OCI-M2 (cell line): Measurements from ENCODE around the gene NPFFR1.

Source experiments
- DNase-seq: peaks from one replicate; lab custom pipeline; 2025; ENCODE audit not compliant: unreplicated experiment; lab: John Stamatoyannopoulos, UW

Gene NPFFR1

DNA sequence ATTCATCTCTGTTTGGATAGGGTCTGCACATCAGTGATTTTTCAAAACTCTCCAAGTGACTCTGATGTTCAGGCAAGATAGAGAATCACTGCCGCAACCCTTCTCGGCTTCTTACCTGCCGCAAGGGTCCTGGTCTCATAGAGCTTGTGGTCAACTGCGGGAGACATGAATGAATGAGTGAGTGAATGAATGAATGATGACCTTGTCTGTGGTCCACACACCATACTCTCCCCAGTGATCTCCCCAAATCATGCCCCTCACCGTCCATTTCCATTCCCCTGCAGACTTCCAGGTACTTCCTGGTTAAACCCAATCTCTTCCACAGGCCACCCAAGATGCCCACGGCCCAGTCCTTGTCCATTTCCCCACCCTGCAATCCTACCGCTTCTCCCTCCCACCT, 5.9 kb upstream of the NPFFR1 start:
- DNase-seq, result no peak

DNA sequence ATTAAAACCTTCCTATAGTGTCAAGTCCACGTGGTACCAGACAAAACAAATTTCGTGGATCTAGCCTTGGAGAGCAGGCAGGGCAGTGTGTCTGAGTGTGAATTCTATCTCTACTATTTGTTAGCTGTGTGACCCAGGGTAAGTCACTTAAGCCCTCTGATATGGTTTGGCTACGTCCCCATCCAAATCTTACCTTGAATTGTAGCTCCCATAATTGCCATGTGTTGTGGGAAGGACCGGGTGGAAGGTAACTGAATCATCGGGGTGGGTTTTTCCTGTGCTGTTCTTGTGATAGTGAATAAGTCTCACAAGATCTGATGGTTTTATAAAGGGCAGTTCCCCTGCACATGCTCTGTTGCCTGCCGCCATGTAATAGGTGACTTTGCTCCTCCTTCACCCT, 2.8 kb upstream of the NPFFR1 start:
- DNase-seq, result no peak

DNA sequence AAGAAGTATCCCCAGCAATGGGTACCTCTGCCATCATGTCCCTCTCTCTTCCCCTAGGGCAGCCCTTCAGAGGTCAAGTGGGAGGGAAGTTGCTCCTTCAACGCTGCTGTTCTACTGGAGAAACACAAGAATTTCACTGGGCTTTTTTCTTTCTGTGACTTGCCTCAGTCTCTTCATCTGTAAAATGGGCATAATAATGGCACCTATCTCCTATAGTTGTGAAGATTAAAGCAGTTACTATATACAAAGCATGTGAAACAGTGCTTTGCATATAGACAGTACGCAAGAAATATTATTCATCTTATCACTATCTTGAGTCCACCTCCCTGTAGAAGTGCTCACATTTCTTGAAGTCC, 1.6 kb upstream of the NPFFR1 start:
- no peak for DNase-seq

DNA sequence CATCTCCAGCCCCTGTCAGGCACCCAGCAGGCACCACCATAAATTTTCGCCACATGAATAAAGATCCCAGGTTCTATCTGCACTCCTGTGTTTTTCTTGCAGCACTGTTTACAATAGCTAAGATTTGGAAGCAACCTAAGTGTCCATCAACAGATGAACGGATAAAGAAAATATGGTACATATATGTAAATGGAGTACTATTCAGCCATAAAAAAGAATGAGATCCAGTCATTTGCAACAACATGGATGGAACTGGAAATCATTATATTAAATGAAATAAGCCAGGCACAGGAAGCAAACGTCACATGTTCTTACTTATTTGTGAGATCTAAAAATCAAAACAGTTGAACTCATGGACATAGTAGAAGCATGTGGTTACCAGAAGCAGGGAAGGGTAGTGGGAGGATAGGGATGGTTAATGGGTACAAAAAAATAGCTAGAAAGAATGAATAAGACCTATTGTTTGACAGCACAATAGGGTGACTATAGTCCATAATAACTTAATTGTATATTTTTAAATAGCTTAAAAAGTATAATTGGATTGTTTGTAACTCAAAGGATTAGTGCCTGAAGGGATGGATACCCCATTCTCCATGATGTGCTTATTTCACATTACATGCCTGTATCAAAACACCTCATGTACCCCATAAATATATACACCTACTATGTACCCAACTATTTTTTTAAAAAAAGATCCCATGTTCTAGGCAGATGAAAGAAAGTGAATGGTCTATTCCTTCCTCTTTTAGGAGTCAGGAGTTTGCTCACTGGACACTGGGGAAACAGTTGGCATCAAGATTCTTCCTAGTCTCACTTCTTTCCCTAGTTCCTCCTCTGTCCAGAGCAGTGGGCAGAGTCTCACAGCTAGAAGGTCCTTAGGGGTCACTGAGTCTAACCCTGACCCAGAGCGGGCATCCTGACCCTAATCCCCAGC, 1.0 kb upstream of the NPFFR1 start:
- DNase-seq, result no peak

DNA sequence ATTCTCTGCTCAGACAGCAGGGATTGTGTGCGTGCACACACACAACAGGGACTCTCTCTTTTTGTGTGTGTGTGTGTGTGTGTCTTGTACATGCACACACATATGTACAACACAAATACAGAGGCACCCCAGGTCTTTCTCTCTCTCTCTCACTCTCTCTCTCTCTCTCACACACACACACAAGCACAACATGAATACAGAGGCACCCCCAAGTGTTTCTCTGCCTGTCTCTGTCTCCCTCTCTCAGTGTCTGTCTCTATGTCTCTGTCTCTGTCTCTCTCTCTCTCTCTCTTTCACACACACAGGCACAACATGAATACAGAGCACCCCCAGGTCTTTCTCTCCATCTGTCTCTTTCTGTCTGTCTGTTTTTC, 746 bp downstream of the NPFFR1 start:
- DNase-seq, result no peak

DNA sequence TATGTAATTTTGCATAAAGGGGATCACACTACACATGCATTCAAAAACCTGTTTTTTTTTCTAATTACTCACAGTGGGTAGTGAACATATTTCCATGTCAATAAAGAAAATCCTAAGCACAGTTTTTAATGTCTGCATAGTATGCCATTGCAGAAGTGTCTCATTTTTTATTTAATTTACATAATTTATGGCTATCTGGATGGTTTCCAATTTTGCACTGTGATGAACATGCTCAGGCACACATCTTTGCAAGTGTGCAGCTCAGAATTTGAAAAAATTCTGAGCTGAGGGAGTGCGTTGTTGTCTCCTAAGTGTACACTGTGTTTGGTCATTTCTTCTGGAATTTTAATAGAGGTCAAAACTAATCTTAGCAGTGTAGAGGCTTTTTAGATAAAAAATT, 2.2 kb downstream of the NPFFR1 start:
- DNase-seq, result no peak

DNA sequence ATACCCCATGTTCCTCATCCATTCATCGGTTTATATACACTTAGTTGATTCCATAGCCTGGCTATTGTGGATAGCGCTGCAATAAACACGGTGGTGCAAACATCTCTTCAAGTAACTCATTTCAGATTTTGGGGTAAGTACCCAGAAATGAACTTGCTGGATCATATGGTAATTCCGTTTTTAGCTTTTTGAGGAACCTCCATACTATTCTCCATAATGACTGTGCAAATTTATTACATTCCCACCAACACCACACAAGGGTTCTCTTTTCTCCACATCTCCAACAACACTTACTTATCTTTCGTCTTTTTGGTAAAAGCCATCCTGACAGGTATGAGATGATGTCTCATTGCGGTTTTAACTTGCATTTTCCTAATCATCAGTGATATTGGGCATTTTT, 3.7 kb downstream of the NPFFR1 start:
- DNase-seq, result no peak

DNA sequence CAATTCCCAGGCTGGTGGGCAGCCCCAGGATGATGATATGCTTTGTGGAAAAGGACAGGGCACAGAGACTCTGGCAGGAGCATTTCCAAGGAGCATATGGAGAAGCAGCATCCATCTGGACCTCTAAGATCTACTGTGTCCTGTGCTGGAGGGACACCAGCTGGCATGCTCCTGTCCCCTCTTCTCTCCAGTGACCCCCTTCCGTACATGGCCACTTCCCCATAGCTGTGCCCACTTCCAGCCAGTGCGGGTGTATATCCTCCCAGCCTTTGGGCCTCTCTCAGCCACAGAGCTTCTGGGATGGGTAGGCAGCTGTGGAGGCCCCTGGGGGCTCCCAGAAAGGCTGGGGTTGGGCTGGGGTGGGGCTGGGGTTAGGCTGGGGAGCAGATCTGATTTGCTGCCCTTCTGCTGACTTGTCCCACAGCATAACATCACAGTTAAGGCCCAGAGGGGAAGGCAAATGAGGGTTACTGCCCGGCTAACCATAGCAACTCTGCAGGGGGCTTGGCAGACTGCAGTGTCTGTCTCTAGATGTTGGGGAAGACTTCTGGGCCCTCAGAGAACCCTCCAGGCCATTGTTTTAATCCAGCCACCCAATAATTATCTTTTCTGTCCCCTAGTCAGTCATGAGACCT, 6.3 kb downstream of the NPFFR1 start:
- DNase-seq, result no peak

DNA sequence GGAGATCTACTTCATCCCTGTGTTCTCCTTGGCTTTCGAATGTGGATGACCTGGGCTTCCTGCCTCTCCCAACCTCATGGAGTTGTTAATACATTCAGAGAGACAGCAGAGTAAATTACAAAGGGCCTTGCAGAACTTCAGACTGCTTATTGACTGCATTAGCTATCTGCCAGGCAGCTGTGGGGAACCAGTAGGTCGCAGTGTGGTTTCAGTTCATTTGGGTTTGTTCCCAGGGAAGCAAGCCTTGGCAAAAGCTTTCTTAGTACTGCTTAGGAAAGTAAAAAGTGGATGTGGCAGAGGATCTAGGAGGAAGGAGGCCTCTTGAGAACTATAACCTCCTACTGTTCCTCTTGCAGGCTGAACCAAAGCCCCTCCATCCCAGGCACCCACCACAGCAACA, 9.2 kb downstream of the NPFFR1 start:
- DNase-seq, result no peak

DNA sequence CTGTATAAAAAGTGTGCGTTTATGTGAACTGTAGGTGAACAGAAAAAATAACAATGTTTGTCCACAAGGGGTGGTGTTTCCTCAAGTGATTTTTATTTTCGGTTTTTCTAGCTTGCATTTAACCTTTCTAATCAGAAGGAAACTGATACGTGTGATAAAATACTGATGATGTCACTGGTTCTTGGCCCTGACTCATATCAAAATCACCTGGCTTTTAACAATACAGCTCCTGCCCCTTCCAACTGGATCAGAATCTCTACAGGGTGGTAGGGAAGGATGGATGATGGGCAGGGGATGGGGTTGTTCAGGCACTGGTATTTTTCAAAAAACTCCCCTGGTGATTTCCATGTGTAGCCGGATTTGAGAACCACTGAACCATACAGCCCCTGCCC, 10.9 kb downstream of the NPFFR1 start:
- no peak for DNase-seq

DNA sequence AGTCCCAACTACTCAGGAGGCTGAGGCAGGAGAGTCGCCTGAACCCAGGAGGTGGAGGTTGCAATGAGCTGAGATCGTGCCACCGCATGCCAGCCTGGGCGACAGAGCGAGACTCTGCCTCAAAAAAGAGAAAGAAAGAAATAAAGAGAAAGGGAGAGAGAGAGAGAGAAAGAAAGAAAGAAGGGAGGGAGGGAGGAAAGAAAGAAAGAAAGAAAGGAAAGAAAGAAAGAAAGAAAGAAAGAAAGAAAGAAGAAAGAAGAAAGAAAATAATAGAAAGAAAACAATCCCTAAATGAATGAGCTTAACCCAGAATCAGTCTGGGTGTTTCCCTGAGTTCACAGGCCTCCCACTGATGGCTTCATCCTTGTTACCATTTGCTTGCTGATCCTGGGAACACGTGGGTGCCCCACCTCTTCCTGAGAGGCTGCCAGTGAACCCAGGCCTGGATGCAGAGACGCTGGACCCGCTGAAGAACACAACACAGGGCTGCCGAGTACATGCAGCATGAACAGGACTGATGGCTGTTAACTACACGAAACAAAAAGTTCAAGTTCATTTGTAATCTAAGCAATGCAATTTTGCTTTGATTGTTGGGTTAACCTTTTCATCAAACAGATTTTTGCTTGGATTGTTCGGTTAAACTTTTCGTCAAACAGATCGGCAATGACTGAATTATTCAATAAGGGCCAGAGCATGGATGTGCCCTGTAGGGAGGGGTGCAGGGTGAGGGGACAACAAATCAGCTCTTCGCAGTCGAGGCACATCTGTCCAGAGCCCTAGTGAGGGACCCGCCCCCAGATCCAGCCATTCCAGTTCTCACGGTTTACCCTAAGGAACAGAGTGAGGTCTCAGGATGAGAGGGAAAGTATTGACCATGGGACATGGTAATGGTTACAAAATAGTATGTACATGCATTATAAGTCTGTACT, 11.5 kb downstream of the NPFFR1 start:
- DNase-seq, result no peak

DNA sequence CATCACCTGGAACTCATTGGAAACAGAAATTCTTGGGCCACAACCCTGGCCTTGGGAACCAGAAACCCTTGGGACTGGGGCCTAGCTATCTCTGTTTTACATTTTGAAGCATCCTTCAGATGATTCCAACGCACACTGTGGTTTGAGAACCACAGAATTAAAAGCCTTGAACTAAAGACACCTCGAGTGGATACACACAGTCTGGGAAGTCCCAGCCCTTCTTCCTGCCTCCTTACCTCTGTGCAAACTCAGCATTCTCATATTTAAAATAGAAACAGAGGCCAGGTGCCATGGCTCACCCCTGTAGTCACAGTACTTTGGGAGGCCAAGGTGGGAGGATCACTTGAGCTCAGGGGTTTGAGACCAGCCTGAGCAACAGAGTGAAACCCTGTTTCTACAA, 12.9 kb downstream of the NPFFR1 start:
- no peak for DNase-seq

DNA sequence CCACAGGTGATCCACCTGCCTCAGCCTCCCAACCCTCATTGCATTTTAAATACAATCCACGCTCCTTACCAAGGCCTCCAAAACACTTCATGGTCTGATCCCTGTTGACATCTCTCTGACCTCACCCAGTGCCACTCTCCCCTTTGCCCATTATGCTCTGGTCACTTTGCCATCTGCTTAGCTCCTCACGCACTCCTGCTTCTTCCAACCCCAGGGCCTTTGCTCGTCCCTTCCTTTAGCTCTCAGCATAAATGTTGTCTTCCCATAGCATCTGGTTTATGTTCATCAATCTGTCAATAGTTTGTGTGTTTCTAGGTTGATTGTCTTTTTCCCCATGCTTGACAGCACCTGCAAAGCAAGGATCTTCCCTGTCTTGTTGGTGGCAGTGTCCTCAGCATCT, 14.1 kb downstream of the NPFFR1 start:
- DNase-seq, result no peak

DNA sequence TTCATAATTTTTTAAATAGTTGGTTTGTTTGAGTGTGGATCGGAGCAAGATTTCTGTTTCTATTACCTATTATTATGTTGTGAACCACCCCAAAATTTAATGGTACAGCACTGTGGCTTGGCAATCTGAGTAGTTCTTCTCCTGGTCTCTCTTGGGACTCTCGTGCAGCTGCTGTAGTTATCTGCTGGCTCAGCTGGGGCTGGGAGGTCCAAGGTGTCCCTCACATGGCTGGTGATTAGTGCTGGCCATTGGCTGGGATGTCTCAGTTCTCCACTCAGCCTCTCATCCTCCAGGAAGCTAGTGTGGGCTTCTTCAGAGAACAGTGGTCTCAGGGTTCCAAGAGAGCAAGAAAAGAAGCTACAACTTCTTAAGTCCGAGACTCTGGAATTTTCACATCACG, 15.4 kb downstream of the NPFFR1 start:
- DNase-seq, result no peak

DNA sequence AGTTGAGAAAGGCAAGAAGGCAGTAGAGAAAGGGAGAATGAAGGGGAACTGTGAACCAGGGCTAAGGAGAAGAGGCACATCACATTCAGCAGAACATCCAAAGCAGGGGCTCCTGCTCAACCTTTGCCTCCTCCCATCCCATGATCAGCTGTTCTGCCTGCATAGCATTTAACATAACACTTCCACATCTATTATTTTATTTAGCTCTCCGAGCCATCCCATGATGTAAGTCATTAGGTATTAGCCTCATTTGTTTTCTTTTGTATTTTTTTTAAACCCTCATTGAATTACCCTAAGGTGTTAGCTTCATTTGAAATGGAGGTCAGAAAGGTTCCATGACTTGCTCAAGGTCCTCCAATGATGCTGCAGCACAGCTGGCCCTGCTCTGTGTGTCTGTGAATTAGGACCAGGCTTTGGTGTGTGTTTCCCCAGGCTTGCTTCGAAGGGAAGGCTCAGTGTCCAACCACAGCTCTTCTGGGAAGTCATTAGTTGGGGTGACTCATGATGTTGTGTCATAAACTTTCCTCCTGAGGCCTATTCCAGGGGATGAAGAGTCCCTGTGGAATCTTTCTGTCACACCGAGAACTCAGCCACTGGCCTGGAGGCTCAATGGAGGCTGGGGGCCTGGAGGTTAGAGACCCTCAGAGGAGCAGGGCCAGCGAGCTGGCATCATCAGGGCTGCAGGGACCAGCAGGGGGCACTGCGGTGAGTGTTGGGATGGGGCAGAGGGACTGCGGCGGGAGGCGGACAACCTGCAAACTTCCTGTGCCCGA, 16.5 kb downstream of the NPFFR1 start:
- no peak for DNase-seq

DNA sequence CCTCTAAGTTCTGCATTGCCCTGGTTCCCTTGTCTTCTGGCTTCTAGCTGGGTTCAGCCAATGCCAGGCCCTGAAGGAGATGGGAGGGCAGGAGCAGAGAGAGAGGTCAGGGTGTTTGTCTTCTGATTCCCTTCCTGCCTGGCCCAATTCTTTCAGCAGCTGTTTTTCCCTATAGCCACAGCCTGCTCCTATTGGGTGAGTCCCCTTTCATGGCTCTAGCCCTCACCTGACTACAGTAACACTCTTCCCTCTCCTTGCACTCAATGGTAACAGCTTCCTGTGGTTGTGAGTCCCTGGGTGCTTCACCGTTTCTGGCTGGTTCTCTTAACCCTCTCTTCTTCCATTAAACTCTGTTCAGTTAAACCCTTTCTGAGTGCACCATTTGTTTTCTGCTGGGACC, 17.1 kb downstream of the NPFFR1 start:
- no peak for DNase-seq

DNA sequence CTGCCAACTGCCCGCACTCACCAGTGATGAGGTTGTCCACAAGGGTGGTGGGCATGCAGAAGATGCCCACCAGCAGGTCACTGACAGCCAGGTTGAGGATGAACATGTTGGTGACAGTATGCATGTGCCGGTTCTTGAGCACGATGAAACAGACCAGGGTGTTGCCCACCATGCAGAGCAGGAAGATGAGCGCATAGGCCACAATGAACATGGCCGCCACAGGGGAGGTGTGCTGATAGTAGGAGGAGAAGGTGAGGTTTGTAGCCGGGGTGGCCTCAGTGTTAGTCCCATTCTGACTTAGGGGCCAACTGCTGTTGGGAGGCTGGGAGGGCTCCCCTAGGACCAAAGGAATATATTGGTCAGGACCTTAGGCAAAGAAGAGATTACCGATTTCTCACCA, 17.7 kb downstream of the NPFFR1 start:
- DNase-seq, result no peak

DNA sequence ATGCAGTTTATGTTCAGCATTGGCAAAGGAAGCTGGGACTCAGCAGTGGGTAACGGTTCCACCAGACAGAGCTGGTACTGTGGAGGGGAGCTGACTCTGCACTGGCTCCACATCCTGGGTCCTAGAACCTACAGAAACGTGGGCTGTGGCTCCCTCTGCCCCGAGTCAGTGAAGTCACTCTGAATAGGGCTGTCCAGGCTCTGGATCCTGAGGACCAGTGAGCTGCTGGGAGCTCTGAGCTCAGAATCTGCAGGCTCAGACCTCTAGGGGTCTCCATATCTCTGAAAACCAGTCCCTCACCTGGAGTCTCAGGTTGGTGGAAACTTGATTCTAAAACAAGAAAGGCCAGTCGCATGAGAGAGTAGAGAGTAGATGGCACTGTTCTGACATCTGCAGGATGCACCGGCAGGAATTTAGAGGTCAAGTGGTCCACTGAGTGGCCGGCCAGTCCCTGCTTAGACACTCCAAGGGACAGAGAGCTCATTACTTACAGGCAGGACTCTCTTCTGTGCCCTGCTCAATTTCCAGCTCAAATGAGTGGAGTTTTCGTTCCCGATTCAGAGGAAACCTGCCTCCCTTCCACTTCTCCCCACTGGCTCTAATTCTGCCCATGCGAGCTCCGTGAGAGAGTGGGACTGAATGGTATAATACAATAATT, 18.6 kb downstream of the NPFFR1 start:
- DNase-seq, result no peak

DNA sequence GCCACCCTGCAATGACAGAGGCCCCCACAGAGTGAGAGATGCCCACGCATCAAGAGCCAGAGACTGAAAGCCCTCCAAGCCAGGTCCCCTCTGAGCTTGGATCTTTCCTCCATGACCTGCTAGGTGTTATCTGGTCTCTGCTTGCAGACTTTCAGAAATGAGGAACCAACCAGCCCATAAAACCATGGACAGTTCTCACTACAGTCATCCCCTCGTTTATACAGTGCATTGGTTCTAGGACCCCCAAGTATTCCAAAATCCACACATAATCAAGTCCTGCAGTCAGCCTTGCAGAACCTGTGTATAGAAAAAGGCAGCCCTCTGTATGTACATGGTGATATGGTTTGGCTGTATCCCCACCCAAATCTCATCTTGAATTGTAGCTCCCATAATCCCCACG, 23.1 kb downstream of the NPFFR1 start:
- no peak for DNase-seq

DNA sequence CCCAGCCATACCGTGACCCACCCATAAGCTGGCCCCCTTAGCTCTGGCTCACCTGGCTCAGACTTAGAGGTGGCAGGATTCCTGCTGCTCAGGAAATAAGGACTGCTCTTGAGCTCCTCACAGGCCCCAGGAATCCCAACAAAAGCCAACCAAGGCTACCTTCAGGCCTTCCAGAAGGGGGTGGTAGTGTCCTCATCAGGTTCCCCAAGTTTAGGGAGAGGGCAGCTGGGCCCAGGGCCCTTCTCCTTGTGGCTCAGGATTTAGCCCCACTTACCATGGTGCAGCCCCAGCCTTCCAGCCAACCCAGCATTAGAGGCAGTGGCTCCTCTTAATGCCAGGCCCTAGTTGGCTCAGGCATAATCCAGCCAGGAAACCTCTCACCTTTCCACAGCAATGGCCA, 23.5 kb downstream of the NPFFR1 start:
- no peak for DNase-seq

DNA sequence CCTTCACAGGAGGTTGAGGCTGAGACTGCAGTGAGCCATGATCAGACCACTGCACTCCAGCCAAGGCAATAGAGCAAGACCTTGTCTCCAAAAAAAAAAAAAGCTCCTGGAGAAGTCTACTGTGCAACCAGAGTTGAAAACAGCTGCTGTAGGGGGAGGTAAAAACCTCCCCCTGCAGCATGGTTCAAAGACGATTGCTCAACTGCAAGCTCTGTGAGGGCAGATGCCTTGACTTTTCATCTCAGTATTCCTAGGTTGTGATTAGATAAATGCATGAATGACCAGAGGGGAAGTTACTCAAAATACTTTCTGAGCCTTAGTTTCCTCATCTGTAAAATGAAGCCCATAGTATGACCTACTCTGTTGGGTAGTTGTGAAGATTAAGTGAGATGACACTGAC, 25.6 kb downstream of the NPFFR1 start:
- no peak for DNase-seq
